Tibial nerve (tissue), 4 donors: ENCODE data around the gene CDK3.

Experiments
- CTCF ChIP-seq, 5 experiments: fragments of 200-600 bp in 3 of 5; fragments of 450-650 bp in 2 of 5; sonication (generic) in 3 of 5; IDR thresholded peaks; one replicate each; pipeline ENCODE4 v1.5.1; 2016 to 2019; ENCODE audit warnings: antibody characterized with exemption in 5 of 5, mild to moderate bottlenecking in 3 of 5, moderate library complexity in 2 of 5
- EP300 ChIP-seq, 2 donors: sonication (generic); formaldehyde crosslinking; IDR thresholded peaks; one replicate each; pipeline ENCODE4 v1.6.1; 2017; ENCODE audit warnings: antibody characterized with exemption in 2 of 2, mild to moderate bottlenecking in 1 of 2
- POLR2A ChIP-seq, 2 donors: fragments of 450-650 bp; IDR thresholded peaks; one replicate each; pipeline ENCODE4 v1.6.1; 2017; ENCODE audit warnings: antibody characterized with exemption in 2 of 2, mild to moderate bottlenecking in 2 of 2, moderate library complexity in 2 of 2

- TF ChIP-seq CTCF (IDR thresholded peaks at IDR 0.05): no peak
- no peak for TF ChIP-seq POLR2A (IDR thresholded peaks at IDR 0.05)
- no peak for TF ChIP-seq EP300 (IDR thresholded peaks at IDR 0.05)
Measured at GRCh38 chr17:75965468-75965867, 35.2 kb upstream of the CDK3 start.
